Calu3 (cell line): ENCODE measurements around the gene ATG2B. TPM values are rescaled to one million over a fixed set of nuclear protein-coding genes. Genes with fewer than 3 reads are reported as not detected.

Experiments used
- BruUV-seq: library from RNA; stranded (reverse); fragments of 400-500 nt; replicated peaks from 2 replicates; lab custom pipeline; 2021; lab: Mats Ljungman, UMichigan
- CTCF ChIA-PET: fragments of 300-600 bp; sonication (Branson Sonifier 250); formaldehyde crosslinking; loops from one replicate; lab custom pipeline; 2022; ENCODE audit warnings: antibody characterized with exemption; lab: Charles Lee
- DNase-seq: peaks from one replicate; pipeline ENCODE4 v3.0.0; 2022
- H3K27ac Mint-ChIP-seq: one replicate; pipeline ENCODE4 v1.8.0; 2022; ENCODE audit warnings: mixed read lengths; ENCODE audit not compliant: unreplicated experiment
- H3K27me3 Mint-ChIP-seq: one replicate; pipeline ENCODE4 v1.8.0; 2022; ENCODE audit warnings: mixed read lengths; ENCODE audit not compliant: unreplicated experiment
- H3K36me3 Mint-ChIP-seq: one replicate; pipeline ENCODE4 v1.8.0; 2022; ENCODE audit warnings: mild to moderate bottlenecking, moderate library complexity, mixed read lengths; ENCODE audit not compliant: insufficient read depth, unreplicated experiment
- H3K4me1 Mint-ChIP-seq: one replicate; pipeline ENCODE4 v1.8.0; 2022; ENCODE audit warnings: mild to moderate bottlenecking, low read depth, mixed read lengths; ENCODE audit not compliant: unreplicated experiment
- H3K4me3 Mint-ChIP-seq: one replicate; pipeline ENCODE4 v1.8.0; 2022; ENCODE audit warnings: mild to moderate bottlenecking, low read depth, moderate library complexity, mixed read lengths; ENCODE audit not compliant: unreplicated experiment
- H3K9me3 Mint-ChIP-seq: one replicate; pipeline ENCODE4 v1.8.0; 2022; ENCODE audit warnings: low read depth, mixed read lengths; ENCODE audit not compliant: unreplicated experiment
- intact Hi-C: fragments of 100-400 bp; cut with micrococcal nuclease; formaldehyde crosslinking; loops from one replicate; pipeline ENCODE4 v1.10.0; 2022; ENCODE audit not compliant: unreplicated experiment
- total RNA-seq: library from RNA; stranded (reverse); gene quantifications from 2 replicates; pipeline ENCODE4 v1.2.3, GENCODE V29; 2022
- TF ChIP-seq, protein P1 (sequence below): fragments of 200-600 bp; IDR thresholded peaks from one replicate; pipeline ENCODE4 v1.8.0; 2022; ENCODE audit warnings: antibody characterized with exemption; ENCODE audit not compliant: unreplicated experiment

The ATG2B gene
- total RNA-seq, 1 experiment from 2014 or later: 14.5 TPM

DNA sequence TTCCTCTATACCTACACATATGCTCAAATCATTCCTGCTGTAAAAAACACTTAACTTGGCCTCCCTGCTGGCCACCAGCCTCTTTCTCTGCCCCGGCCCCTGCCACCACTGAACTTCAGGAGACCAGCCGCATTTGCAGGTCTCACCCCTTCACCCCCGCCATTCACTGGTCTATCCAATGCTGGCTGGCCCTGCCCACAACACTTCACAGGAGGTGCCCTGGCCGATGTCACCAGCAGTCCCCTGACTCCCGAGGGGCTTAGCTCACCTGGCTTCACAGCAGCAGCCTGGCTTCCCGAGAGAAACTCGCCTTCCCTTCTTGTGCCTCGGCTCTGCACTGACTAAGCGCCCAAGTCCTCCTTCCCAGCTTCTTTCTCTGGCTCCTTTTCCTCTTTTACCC lies 36.3 kb upstream of the ATG2B start:
- BruUV-seq: no TSS peak
- H3K36me3 Mint-ChIP-seq: no peaks in the 10 kb centered on the region
- TF ChIP-seq, protein P1, sequence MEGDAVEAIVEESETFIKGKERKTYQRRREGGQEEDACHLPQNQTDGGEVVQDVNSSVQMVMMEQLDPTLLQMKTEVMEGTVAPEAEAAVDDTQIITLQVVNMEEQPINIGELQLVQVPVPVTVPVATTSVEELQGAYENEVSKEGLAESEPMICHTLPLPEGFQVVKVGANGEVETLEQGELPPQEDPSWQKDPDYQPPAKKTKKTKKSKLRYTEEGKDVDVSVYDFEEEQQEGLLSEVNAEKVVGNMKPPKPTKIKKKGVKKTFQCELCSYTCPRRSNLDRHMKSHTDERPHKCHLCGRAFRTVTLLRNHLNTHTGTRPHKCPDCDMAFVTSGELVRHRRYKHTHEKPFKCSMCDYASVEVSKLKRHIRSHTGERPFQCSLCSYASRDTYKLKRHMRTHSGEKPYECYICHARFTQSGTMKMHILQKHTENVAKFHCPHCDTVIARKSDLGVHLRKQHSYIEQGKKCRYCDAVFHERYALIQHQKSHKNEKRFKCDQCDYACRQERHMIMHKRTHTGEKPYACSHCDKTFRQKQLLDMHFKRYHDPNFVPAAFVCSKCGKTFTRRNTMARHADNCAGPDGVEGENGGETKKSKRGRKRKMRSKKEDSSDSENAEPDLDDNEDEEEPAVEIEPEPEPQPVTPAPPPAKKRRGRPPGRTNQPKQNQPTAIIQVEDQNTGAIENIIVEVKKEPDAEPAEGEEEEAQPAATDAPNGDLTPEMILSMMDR: no peak
- H3K9me3 Mint-ChIP-seq: no peaks in the 10 kb centered on the region
- intact Hi-C loops: no loop called here
- H3K27me3 Mint-ChIP-seq: no peaks in the 10 kb centered on the region
- H3K27ac Mint-ChIP-seq: no peak overlapping the region
- H3K4me3 Mint-ChIP-seq: no peak overlapping the region
- no peaks in the 10 kb centered on the region for H3K4me1 Mint-ChIP-seq
- CTCF ChIA-PET: interaction anchor here (0.6 kb wide), 1 partner anchor 85 kb away, joined by 3 read pairs; no protein-coding TSS in a partner anchor
- no peak for DNase-seq

DNA sequence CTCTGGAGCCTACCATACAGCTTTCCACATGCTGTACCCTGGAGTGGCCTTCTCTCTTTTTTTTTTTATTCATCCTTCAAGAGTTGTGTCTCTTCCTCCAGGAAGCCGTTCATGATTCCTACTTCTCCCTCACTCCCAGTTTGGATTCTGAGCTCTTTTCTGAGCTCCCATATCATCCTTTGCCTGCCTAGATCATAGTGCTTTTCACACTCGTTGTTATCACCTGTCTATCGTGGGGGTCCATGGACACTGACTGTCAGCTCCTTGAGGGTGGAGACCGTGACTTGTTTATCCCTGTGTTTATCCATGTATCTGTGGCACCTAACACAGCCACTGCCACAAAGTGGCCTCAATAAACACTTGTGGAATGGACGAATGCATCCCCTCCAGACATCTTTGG lies 35.8 kb upstream of the ATG2B start:
- Mint-ChIP-seq H3K4me3 (no peak overlapping the region), H3K27ac (no peak overlapping the region), H3K36me3 (no peaks in the 10 kb centered on the region), H3K27me3 (no peaks in the 10 kb centered on the region), H3K9me3 (no peaks in the 10 kb centered on the region), H3K4me1 (no peaks in the 10 kb centered on the region)
- DNase-seq: no peak
- BruUV-seq: no TSS peak
- CTCF ChIA-PET: interaction anchor here (0.6 kb wide), 1 partner anchor 84 kb away, joined by 3 read pairs; no protein-coding TSS in a partner anchor
- TF ChIP-seq, protein P1: no peak
- intact Hi-C loops: no loop called here

- Mint-ChIP-seq H3K4me1 (no peaks in the 10 kb centered on the region), H3K27ac (no peak overlapping the region), H3K4me3 (no peak overlapping the region), H3K9me3 (no peaks in the 10 kb centered on the region), H3K36me3 (no peaks in the 10 kb centered on the region), H3K27me3 (no peaks in the 10 kb centered on the region)
- no TSS peak for BruUV-seq
- intact Hi-C loops: no loop called here
- DNase-seq: no peak
- TF ChIP-seq, protein P1: no peak
- CTCF ChIA-PET: no interaction called here
These were observed 35.3 kb upstream of the ATG2B start for GRCh38 chr14:96398432-96398831.

DNA sequence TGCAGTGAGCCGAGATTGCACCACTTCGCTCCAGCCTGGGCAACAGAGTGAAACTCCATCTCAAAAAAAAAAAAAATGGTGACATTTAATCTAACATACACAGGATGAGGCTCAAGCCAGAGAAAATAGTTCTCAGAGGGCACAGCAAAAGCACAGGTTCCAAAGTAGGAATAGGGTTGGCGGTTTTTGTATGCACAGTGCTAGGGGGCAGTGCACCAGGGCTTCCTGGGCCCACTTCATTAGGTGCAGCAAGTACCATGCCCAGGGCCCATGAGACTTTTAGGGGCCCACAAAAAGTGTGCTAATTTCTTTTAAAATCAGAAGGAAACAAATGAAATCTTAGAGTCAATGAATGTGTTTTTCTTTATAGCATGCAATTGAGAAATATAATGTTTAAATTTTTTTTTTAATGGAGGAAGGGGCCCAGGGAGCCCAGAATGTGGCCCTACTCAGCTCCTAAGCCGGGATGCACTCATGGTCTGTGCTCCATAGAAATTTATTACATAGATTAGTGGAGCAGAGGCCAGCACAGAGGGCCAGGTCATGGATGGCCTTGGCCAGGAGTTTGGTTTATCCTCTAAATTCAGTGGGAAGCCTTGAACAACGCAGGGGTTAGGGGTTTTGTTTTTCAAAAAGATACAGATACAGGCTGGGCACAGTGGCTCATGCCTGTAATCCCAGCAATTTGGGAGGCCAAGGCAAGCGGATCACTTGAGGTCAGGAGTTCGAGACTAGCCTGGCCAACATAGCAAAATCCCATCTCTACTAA lies 31.1 kb upstream of the ATG2B start:
- intact Hi-C loops: no loop called here

More for the DNA sequence above, 31.1 kb upstream of the ATG2B start:
- no TSS peak for BruUV-seq
- TF ChIP-seq, protein P1: no peak
- Mint-ChIP-seq H3K4me3 (no peak overlapping the region), H3K9me3 (no peaks in the 10 kb centered on the region), H3K4me1 (no peaks in the 10 kb centered on the region), H3K27ac (no peak overlapping the region), H3K36me3 (peaks cover 18% of the 10 kb centered on the region), H3K27me3 (no peaks in the 10 kb centered on the region)
- CTCF ChIA-PET: no interaction called here
- DNase-seq: no peak
